DND-41 (cell line): ENCODE measurements around the gene COL8A2.

Experiments
- ATAC-seq: fragments of 200-7000 bp; cut with Tn5 transposase; 3 replicates; pipeline ENCODE4 v1.9.1; 2021; ENCODE audit warnings: low read depth; ENCODE audit not compliant: insufficient read depth
- DNase-seq: peaks from one replicate; pipeline ENCODE4 v3.0.0-alpha.2; 2020
- H2AFZ ChIP-seq: 2 replicates; pipeline ENCODE4 v1.6.0; 2012; ENCODE audit warnings: low read depth, low read length
- H3K27ac ChIP-seq: 2 replicates; pipeline ENCODE4 v1.5.1; 2012; ENCODE audit warnings: low read length, inconsistent platforms
- H3K27me3 ChIP-seq: fragments of 200-600 bp; sonication (generic); 2 replicates; pipeline ENCODE4 v1.6.0; 2012; ENCODE audit warnings: low read length, mild to moderate bottlenecking, inconsistent platforms; ENCODE audit not compliant: insufficient read depth, poor library complexity
- H3K36me3 ChIP-seq: 2 replicates; pipeline ENCODE4 v1.5.1; 2012; ENCODE audit warnings: low read length, inconsistent platforms; ENCODE audit not compliant: insufficient read depth
- H3K4me1 ChIP-seq: 2 replicates; pipeline ENCODE4 v1.5.1; 2012; ENCODE audit warnings: mild to moderate bottlenecking, low read length; ENCODE audit not compliant: insufficient read depth
- H3K4me2 ChIP-seq: 2 replicates; pipeline ENCODE4 v1.6.0; 2012; ENCODE audit warnings: mild to moderate bottlenecking, moderate library complexity, low read length, inconsistent platforms; ENCODE audit not compliant: insufficient read depth
- H3K4me3 ChIP-seq, 2 experiments: fragments of 200-600 bp in 1 of 2; shearing (Covaris generic) in 1 of 2; 2 replicates each; pipeline ENCODE4 v1.5.1; 2012 to 2016; ENCODE audit warnings: inconsistent platforms in 2 of 2, low read length in 2 of 2, mild to moderate bottlenecking in 2 of 2, low read depth in 1 of 2, moderate library complexity in 1 of 2
- H3K79me2 ChIP-seq: 2 replicates; pipeline ENCODE4 v1.6.0; 2012; ENCODE audit warnings: low read length, inconsistent platforms; ENCODE audit not compliant: insufficient read depth
- H3K9ac ChIP-seq: 2 replicates; pipeline ENCODE4 v1.6.0; 2012; ENCODE audit warnings: low read depth, mild to moderate bottlenecking, inconsistent platforms, low read length, moderate library complexity
- H3K9me3 ChIP-seq: 2 replicates; pipeline ENCODE4 v1.5.1; 2012; ENCODE audit warnings: low read length, moderate library complexity, mild to moderate bottlenecking, inconsistent platforms; ENCODE audit not compliant: insufficient read depth, severe bottlenecking
- H4K20me1 ChIP-seq: 2 replicates; pipeline ENCODE4 v1.6.0; 2012; ENCODE audit warnings: low read length; ENCODE audit not compliant: insufficient read depth
- CTCF ChIP-seq: IDR thresholded peaks from 2 replicates; pipeline ENCODE4 v1.5.1; 2012; ENCODE audit warnings: borderline replicate concordance, low read length, moderate library complexity, mild to moderate bottlenecking; ENCODE audit not compliant: poor library complexity, severe bottlenecking; ENCODE audit errors: extremely low read depth
- EZH2 ChIP-seq: IDR thresholded peaks from 3 replicates; pipeline ENCODE4 v1.6.1; 2012; ENCODE audit warnings: borderline replicate concordance, low read depth, mild to moderate bottlenecking, moderate library complexity, low read length, inconsistent platforms; ENCODE audit not compliant: severe bottlenecking

Gene COL8A2

GRCh38 chr1:36164361-36164760 is 39.3 kb upstream of the COL8A2 start:
- TF ChIP-seq CTCF (no peak), EZH2 (no peak)
- H2AFZ ChIP-seq = no peak overlapping the region
- H3K27ac ChIP-seq = no peak overlapping the region
- H3K36me3 ChIP-seq = peaks cover 41% of the 10 kb centered on the region
- peaks cover 44% of the 10 kb centered on the region for H4K20me1 ChIP-seq
- no peaks in the 10 kb centered on the region for H3K27me3 ChIP-seq
- peaks cover 29% of the 10 kb centered on the region for H3K4me1 ChIP-seq
- no peak overlapping the region for H3K9ac ChIP-seq
- ATAC-seq (no peak), DNase-seq (no peak)
- H3K9me3 ChIP-seq = no peaks in the 10 kb centered on the region
- H3K4me3 ChIP-seq = no peak overlapping the region
- peaks cover 94% of the 10 kb centered on the region for H3K79me2 ChIP-seq
- no peak overlapping the region for H3K4me2 ChIP-seq

- ATAC-seq = no peak
- Histone ChIP-seq H3K9me3 (no peaks in the 10 kb centered on the region), H3K36me3 (peaks cover 43% of the 10 kb centered on the region), H3K4me3 (no peak overlapping the region), H2AFZ (no peak overlapping the region), H3K27ac (no peak overlapping the region), H3K4me1 (peaks cover 37% of the 10 kb centered on the region), H3K79me2 (peaks cover 98% of the 10 kb centered on the region), H3K9ac (no peak overlapping the region), H3K4me2 (no peak overlapping the region), H3K27me3 (no peaks in the 10 kb centered on the region), H4K20me1 (peaks cover 43% of the 10 kb centered on the region)
- no peak for DNase-seq
- TF ChIP-seq CTCF (no peak), EZH2 (no peak)
Measured at GRCh38 chr1:36163426-36163825, 38.4 kb upstream of the COL8A2 start.

- TF ChIP-seq EZH2 = no peak
- no peak for TF ChIP-seq CTCF
- no peak overlapping the region for H3K27ac ChIP-seq
- no peaks in the 10 kb centered on the region for H3K27me3 ChIP-seq
- H3K79me2 ChIP-seq = peaks cover 99% of the 10 kb centered on the region
- peaks cover 44% of the 10 kb centered on the region for H3K4me1 ChIP-seq
- H4K20me1 ChIP-seq = peaks cover 49% of the 10 kb centered on the region
- no peak overlapping the region for H3K4me3 ChIP-seq
- DNase-seq (no peak), ATAC-seq (no peak)
- no peak overlapping the region for H2AFZ ChIP-seq
- H3K4me2 ChIP-seq = no peak overlapping the region
- no peak overlapping the region for H3K9ac ChIP-seq
- H3K36me3 ChIP-seq = peaks cover 47% of the 10 kb centered on the region
- no peaks in the 10 kb centered on the region for H3K9me3 ChIP-seq
Measured at GRCh38 chr1:36162680-36163239, 37.7 kb upstream of the COL8A2 start.
